Liver (tissue), 9 donors: ENCODE results near the gene GAS7. TPM values are rescaled to one million over a fixed set of nuclear protein-coding genes. Genes with fewer than 3 reads are reported as not detected.

Experiments
- DNase-seq: peaks from one replicate; pipeline ENCODE4 v3.0.0-alpha.2; 2017; ENCODE audit warnings: low spot score
- H3K27ac ChIP-seq, 2 donors: one replicate each; pipeline ENCODE4 v1.7.0; 2013; ENCODE audit warnings: inconsistent platforms in 2 of 2, low read length in 2 of 2, control low read depth in 1 of 2, low read depth in 1 of 2, mild to moderate bottlenecking in 1 of 2
- H3K27me3 ChIP-seq, 4 donors: one replicate each; pipeline versions ENCODE4 v1.6.1 to v1.7.0; 2013; ENCODE audit warnings: low read length in 3 of 4, inconsistent platforms in 1 of 4, mild to moderate bottlenecking in 1 of 4, moderate library complexity in 1 of 4; ENCODE audit not compliant: control insufficient read depth in 4 of 4, insufficient read depth in 4 of 4
- H3K36me3 ChIP-seq, 4 donors: one replicate each; pipeline versions ENCODE4 v1.6.1 to v1.7.0; 2013; ENCODE audit warnings: low read length in 3 of 4, mild to moderate bottlenecking in 3 of 4, low read depth in 1 of 4, moderate library complexity in 1 of 4; ENCODE audit not compliant: control insufficient read depth in 4 of 4, insufficient read depth in 3 of 4
- H3K4me1 ChIP-seq, 4 donors: one replicate each; pipeline versions ENCODE4 v1.6.1 to v1.7.0; 2013; ENCODE audit warnings: low read length in 3 of 4, mild to moderate bottlenecking in 3 of 4, moderate library complexity in 1 of 4; ENCODE audit not compliant: control insufficient read depth in 4 of 4, insufficient read depth in 4 of 4
- H3K4me3 ChIP-seq, 3 donors: one replicate each; pipeline versions ENCODE4 v1.6.1 to v1.7.0; 2013; ENCODE audit warnings: low read length in 3 of 3, control low read depth in 1 of 3, low read depth in 1 of 3, mild to moderate bottlenecking in 1 of 3
- H3K9ac ChIP-seq, 2 donors: one replicate each; pipeline ENCODE4 v1.7.0; 2013; ENCODE audit warnings: low read length in 2 of 2, mild to moderate bottlenecking in 2 of 2, moderate library complexity in 2 of 2, control low read depth in 1 of 2, low read depth in 1 of 2
- H3K9me3 ChIP-seq, 4 donors: one replicate each; pipeline versions ENCODE4 v1.6.1 to v1.7.0; 2013; ENCODE audit warnings: low read length in 3 of 4; ENCODE audit not compliant: control insufficient read depth in 4 of 4
- EGR1 ChIP-seq, 2 donors: IDR thresholded peaks; 2 replicates each; pipeline ENCODE4 v1.6.1; 2016 to 2018; ENCODE audit warnings: antibody characterized with exemption in 2 of 2, low read depth in 2 of 2
- FOXA2 ChIP-seq: IDR thresholded peaks from 2 replicates; pipeline ENCODE4 v1.6.1; 2016; ENCODE audit warnings: antibody characterized with exemption
- GABPA ChIP-seq, 2 donors: IDR thresholded peaks in 1 of 2; conservative IDR thresholded peaks in 1 of 2; 2 replicates each; pipeline ENCODE4 v1.6.1; 2016; ENCODE audit warnings: antibody characterized with exemption in 2 of 2, mild to moderate bottlenecking in 1 of 2, moderate library complexity in 1 of 2
- HNF4G ChIP-seq: IDR thresholded peaks from 2 replicates; pipeline ENCODE4 v1.6.1; 2016; ENCODE audit warnings: antibody characterized with exemption
- JUND ChIP-seq, 2 donors: IDR thresholded peaks; 2 replicates each; pipeline ENCODE4 v1.6.1; 2016; ENCODE audit warnings: antibody characterized with exemption in 2 of 2
- NR2F2 ChIP-seq: IDR thresholded peaks from 2 replicates; pipeline ENCODE4 v1.6.1; 2016; ENCODE audit warnings: antibody characterized with exemption
- RAD21 ChIP-seq, 2 donors: IDR thresholded peaks; 2 replicates each; pipeline ENCODE4 v1.6.1; 2016; ENCODE audit warnings: antibody characterized with exemption in 2 of 2, mild to moderate bottlenecking in 2 of 2
- RXRA ChIP-seq, 2 donors: IDR thresholded peaks; 2 replicates each; pipeline ENCODE4 v1.6.1; 2017 to 2018; ENCODE audit warnings: antibody characterized with exemption in 2 of 2, mild to moderate bottlenecking in 1 of 2
- SP1 ChIP-seq: IDR thresholded peaks from 2 replicates; pipeline ENCODE4 v1.6.1; 2018; ENCODE audit warnings: antibody characterized with exemption, mild to moderate bottlenecking
- TAF1 ChIP-seq: conservative IDR thresholded peaks from 2 replicates; pipeline ENCODE4 v1.6.1; 2016; ENCODE audit warnings: antibody characterized with exemption, mild to moderate bottlenecking
- WGBS: extraction: QIAGEN DNeasy Blood & Tissue Kit; methylation state at CpG from one replicate; pipeline ENCODE4 v1.1.7; 2013; 5-methylcytosine and 5-hydroxymethylcytosine counted together
- polyA plus RNA-seq, 2 donors: library from polyadenylated mRNA; stranded (reverse) in 1 of 2; unstranded in 1 of 2; fragments of 200-250 nt in 1 of 2; fragments of >200 nt in 1 of 2; fragmentation: Nextera tagmentation in 1 of 2; extraction: Ambion mirVana in 1 of 2; gene quantifications; one replicate each; pipeline versions ENCODE4 v1.2.1 to v1.2.3, GENCODE V29; 2013 to 2015
- total RNA-seq, 2 donors: library from RNA; depleted of rRNA; stranded (reverse); fragments of >200 nt; gene quantifications; one replicate each; pipeline ENCODE4 v1.2.3, GENCODE V29; 2014
- TF ChIP-seq, protein P1 (sequence below): IDR thresholded peaks from 2 replicates; pipeline ENCODE4 v1.6.1; 2016; ENCODE audit warnings: antibody characterized with exemption, mild to moderate bottlenecking
- TF ChIP-seq, protein P2 (sequence below): IDR thresholded peaks from 2 replicates; pipeline ENCODE4 v1.6.1; 2016; ENCODE audit warnings: antibody characterized with exemption
- TF ChIP-seq, protein P3 (sequence below): IDR thresholded peaks from 2 replicates; pipeline ENCODE4 v1.6.1; 2016; ENCODE audit warnings: antibody characterized with exemption
- TF ChIP-seq, protein P4 (sequence below): IDR thresholded peaks from 2 replicates; pipeline ENCODE4 v1.6.1; 2016; ENCODE audit warnings: antibody characterized with exemption
- donor health status: healthy.
- donor health status: healthy.
- donor health status: healthy.
- donor health status: healthy.
- donor health status: healthy.

GAS7 gene
- total and polyA plus RNA-seq, 4 donors = 0.79 to 6.1 (median 2.5) TPM

DNA sequence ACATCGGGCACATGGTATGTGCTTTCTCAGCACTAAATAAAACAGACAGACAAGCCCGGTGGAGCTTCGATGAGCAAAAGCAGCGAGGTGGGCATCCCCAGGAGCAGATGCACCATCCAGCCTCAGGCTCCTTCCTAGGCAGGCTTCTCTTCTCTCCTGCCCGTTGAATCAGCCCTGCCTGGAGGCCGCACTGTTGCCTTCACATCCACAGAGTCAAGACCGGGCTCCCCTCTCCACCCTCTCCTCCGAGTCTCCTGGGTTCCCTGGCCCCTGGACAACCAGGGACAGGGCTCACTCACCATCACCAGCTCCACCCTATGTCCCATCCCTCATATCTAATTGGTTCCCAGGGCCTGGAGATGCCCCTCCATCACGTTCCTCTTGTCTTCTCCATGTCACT lies 213.6 kb downstream of the GAS7 start:
- TF ChIP-seq NR2F2 = no peak
- TF ChIP-seq FOXA2 = no peak
- no peak for TF ChIP-seq GABPA (IDR thresholded peaks at IDR 0.05 in 1 of 2, conservative IDR thresholded peaks at IDR 0.05 in 1 of 2)
- TF ChIP-seq, protein P1, sequence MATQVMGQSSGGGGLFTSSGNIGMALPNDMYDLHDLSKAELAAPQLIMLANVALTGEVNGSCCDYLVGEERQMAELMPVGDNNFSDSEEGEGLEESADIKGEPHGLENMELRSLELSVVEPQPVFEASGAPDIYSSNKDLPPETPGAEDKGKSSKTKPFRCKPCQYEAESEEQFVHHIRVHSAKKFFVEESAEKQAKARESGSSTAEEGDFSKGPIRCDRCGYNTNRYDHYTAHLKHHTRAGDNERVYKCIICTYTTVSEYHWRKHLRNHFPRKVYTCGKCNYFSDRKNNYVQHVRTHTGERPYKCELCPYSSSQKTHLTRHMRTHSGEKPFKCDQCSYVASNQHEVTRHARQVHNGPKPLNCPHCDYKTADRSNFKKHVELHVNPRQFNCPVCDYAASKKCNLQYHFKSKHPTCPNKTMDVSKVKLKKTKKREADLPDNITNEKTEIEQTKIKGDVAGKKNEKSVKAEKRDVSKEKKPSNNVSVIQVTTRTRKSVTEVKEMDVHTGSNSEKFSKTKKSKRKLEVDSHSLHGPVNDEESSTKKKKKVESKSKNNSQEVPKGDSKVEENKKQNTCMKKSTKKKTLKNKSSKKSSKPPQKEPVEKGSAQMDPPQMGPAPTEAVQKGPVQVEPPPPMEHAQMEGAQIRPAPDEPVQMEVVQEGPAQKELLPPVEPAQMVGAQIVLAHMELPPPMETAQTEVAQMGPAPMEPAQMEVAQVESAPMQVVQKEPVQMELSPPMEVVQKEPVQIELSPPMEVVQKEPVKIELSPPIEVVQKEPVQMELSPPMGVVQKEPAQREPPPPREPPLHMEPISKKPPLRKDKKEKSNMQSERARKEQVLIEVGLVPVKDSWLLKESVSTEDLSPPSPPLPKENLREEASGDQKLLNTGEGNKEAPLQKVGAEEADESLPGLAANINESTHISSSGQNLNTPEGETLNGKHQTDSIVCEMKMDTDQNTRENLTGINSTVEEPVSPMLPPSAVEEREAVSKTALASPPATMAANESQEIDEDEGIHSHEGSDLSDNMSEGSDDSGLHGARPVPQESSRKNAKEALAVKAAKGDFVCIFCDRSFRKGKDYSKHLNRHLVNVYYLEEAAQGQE = no peak
- TF ChIP-seq JUND (IDR thresholded peaks at IDR 0.05) = no peak
- TF ChIP-seq, protein P2, sequence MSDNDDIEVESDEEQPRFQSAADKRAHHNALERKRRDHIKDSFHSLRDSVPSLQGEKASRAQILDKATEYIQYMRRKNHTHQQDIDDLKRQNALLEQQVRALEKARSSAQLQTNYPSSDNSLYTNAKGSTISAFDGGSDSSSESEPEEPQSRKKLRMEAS = no peak
- TF ChIP-seq SP1 = no peak

DNA sequence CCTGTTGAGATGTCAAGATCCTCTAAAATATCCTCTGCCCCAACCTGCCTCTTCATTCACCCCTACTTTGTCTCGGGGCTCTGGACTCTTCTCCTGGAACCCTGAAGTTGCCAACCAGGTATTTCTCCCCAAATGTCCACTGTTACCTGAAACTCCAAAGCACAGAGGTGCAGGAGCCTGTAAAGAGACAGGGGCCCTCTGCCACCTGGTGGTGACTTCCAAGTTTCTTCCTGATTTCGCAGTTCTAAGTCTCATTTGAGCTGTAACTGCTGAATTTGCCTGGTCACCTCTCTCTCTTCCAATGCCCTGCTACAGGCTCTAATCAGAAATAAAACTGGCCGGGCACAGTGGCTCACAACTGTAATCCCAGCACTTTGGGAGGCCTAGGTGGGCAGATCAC lies 216.2 kb downstream of the GAS7 start:
- H3K27me3 ChIP-seq = no peaks in the 10 kb centered on the region
- no peak for DNase-seq
- no peak overlapping the region for H3K9ac ChIP-seq
- WGBS = 45% methylated on average over 3 of the region's 3 CpGs
- H3K4me3 ChIP-seq = no peak overlapping the region
- no peak overlapping the region for H3K27ac ChIP-seq
- no peaks in the 10 kb centered on the region for H3K4me1 ChIP-seq
- TF ChIP-seq RAD21 (IDR thresholded peaks at IDR 0.05) (peak; percentile 6 to 22), HNF4G (no peak)
- no peaks in the 10 kb centered on the region for H3K9me3 ChIP-seq
- H3K36me3 ChIP-seq = no peaks in the 10 kb centered on the region

More for the DNA sequence above, 213.6 kb downstream of the GAS7 start:
- H3K9ac ChIP-seq = no peak overlapping the region
- no peak for DNase-seq
- H3K4me1 ChIP-seq = no peaks in the 10 kb centered on the region
- H3K27me3 ChIP-seq = no peaks in the 10 kb centered on the region
- H3K9me3 ChIP-seq = no peaks in the 10 kb centered on the region
- H3K36me3 ChIP-seq = no peaks in the 10 kb centered on the region
- no peak overlapping the region for H3K4me3 ChIP-seq
- WGBS = 85% methylated on average over 9 of the region's 9 CpGs
- no peak overlapping the region for H3K27ac ChIP-seq

DNA sequence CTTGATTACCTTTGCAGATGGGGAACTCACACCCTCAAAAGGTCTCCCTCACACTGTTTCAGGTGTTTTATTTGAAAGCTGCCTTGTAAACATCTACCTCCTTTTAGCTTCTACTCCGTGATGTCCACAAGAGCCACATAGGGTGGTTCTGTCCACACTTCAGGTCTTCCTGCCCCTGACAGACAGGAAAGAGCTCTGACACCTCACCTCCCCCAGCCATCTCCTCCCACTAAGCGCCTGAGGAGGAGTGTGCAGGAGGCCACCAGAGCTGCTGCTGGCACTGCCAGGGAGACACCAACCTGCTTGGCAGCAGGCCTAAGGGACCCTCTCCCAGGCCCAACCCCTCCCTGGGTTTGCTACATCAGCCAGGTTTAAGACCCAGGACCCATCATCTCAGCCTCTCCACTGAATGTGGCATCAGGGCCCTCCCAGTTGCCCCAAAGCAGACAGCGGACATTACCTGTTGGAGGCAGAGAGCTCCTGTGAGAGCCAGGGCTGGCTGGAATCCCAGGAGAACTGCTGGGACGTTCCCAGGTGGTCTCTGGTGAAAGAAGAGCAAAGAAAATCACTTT lies 217.0 kb downstream of the GAS7 start:
- DNase-seq = no peak
- WGBS = 76% methylated on average over 4 of the region's 4 CpGs
- TF ChIP-seq, protein P3, sequence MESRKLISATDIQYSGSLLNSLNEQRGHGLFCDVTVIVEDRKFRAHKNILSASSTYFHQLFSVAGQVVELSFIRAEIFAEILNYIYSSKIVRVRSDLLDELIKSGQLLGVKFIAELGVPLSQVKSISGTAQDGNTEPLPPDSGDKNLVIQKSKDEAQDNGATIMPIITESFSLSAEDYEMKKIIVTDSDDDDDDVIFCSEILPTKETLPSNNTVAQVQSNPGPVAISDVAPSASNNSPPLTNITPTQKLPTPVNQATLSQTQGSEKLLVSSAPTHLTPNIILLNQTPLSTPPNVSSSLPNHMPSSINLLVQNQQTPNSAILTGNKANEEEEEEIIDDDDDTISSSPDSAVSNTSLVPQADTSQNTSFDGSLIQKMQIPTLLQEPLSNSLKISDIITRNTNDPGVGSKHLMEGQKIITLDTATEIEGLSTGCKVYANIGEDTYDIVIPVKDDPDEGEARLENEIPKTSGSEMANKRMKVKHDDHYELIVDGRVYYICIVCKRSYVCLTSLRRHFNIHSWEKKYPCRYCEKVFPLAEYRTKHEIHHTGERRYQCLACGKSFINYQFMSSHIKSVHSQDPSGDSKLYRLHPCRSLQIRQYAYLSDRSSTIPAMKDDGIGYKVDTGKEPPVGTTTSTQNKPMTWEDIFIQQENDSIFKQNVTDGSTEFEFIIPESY = no peak
- TF ChIP-seq TAF1 = no peak
- TF ChIP-seq, protein P4, sequence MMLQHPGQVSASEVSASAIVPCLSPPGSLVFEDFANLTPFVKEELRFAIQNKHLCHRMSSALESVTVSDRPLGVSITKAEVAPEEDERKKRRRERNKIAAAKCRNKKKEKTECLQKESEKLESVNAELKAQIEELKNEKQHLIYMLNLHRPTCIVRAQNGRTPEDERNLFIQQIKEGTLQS = no peak
- no peak for TF ChIP-seq RAD21 (IDR thresholded peaks at IDR 0.05)
- TF ChIP-seq HNF4G = no peak
- no peak for TF ChIP-seq JUND (IDR thresholded peaks at IDR 0.05)
- no peak for TF ChIP-seq RXRA (IDR thresholded peaks at IDR 0.05)
- TF ChIP-seq NR2F2 = no peak
- no peak for TF ChIP-seq EGR1 (IDR thresholded peaks at IDR 0.05; ENCODE audit: low read depth in 2 of 2)
- H3K9ac ChIP-seq = no peak overlapping the region
- H3K27ac ChIP-seq = no peak overlapping the region
- no peaks in the 10 kb centered on the region for H3K36me3 ChIP-seq
- H3K4me1 ChIP-seq = no peaks in the 10 kb centered on the region
- no peaks in the 10 kb centered on the region for H3K9me3 ChIP-seq
- no peaks in the 10 kb centered on the region for H3K27me3 ChIP-seq
- H3K4me3 ChIP-seq = no peak overlapping the region
